SKM-1 treated with dmso at 0.1 percent for 144 hours (cell line): ENCODE results near the gene GNB1.

Experiments used
- DNase-seq: peaks from one replicate; lab custom pipeline; 2025; ENCODE audit not compliant: unreplicated experiment; lab: John Stamatoyannopoulos, UW

The GNB1 gene

GRCh38 chr1:1910651-1911331 lies 19.9 kb upstream of the GNB1 start:
- DNase-seq = no peak

- DNase-seq = no peak
Observed at GRCh38 chr1:1910033-1910465, 19.2 kb upstream of the GNB1 start.

- no peak for DNase-seq
Observed at GRCh38 chr1:1908506-1908791, 17.6 kb upstream of the GNB1 start.

GRCh38 chr1:1907098-1907736 lies 16.3 kb upstream of the GNB1 start:
- no peak for DNase-seq

- DNase-seq = peak; percentile 70
Observed at GRCh38 chr1:1906185-1907097, 15.6 kb upstream of the GNB1 start.

- DNase-seq = no peak
Observed at GRCh38 chr1:1903224-1903623, 12.3 kb upstream of the GNB1 start.

GRCh38 chr1:1901641-1902294 lies 10.9 kb upstream of the GNB1 start:
- DNase-seq = no peak

- DNase-seq = no peak
Observed at GRCh38 chr1:1900883-1901640, 10.2 kb upstream of the GNB1 start.

- DNase-seq = no peak
Observed at GRCh38 chr1:1899967-1900327, 9.1 kb upstream of the GNB1 start.

- DNase-seq = no peak
Observed at GRCh38 chr1:1899266-1899966, 8.5 kb upstream of the GNB1 start.

- DNase-seq = no peak
Observed at GRCh38 chr1:1898246-1898933, 7.5 kb upstream of the GNB1 start.

- DNase-seq = no peak
Observed at GRCh38 chr1:1895456-1896336, 4.8 kb upstream of the GNB1 start.

- no peak for DNase-seq
Observed at GRCh38 chr1:1895060-1895418, 4.2 kb upstream of the GNB1 start.

- no peak for DNase-seq
Observed at GRCh38 chr1:1894354-1895059, 3.6 kb upstream of the GNB1 start.

GRCh38 chr1:1893997-1894353 lies 3.1 kb upstream of the GNB1 start:
- no peak for DNase-seq

GRCh38 chr1:1893291-1893985 lies 2.6 kb upstream of the GNB1 start:
- no peak for DNase-seq

GRCh38 chr1:1892763-1893120 lies 1.9 kb upstream of the GNB1 start:
- DNase-seq = no peak
